HepG2 (cell line): ENCODE results near the gene HAPLN1. TPM values are rescaled to one million over a fixed set of nuclear protein-coding genes. Genes with fewer than 3 reads are reported as not detected.

Experiments
- ATAC-seq: fragments of 200-7000 bp; cut with Tn5 transposase; 3 replicates; pipeline ENCODE4 v1.9.1; 2020; ENCODE audit warnings: mild to moderate bottlenecking, moderate library complexity
- BruUV-seq: library from RNA; stranded (reverse); fragments of 400-500 nt; replicated peaks from 2 replicates; lab custom pipeline; 2021; lab: Mats Ljungman, UMichigan
- CTCF ChIA-PET: fragments of 300-600 bp; formaldehyde crosslinking; extraction: SDS; loops from one replicate; lab custom pipeline; 2021; ENCODE audit warnings: low total read pairs, inconsistent platforms, low intra/inter-chr PET ratio; lab: Yijun Ruan, JAX
- POLR2A ChIA-PET: fragments of 350-600 bp; sonication (Branson Sonifier 250); formaldehyde crosslinking; loops from one replicate; lab custom pipeline; 2020; ENCODE audit warnings: antibody characterized with exemption, inconsistent platforms; lab: Yijun Ruan, JAX
- DNase-seq: peaks from one replicate; pipeline ENCODE4 v3.0.0-alpha.2; 2015; ENCODE audit warnings: low spot score
- FAIRE-seq: peaks from 3 replicates; lab custom pipeline; 2011; peaks lifted over from hg19 to GRCh38; lab: Jason Lieb, UNC
- H2AFZ ChIP-seq: one replicate; pipeline ENCODE4 v1.6.1; 2011; ENCODE audit warnings: low read length, inconsistent platforms
- H3K27ac ChIP-seq: fragments of 300-600 bp; 3 replicates; pipeline ENCODE4 v1.8.0; 2011; ENCODE audit warnings: mixed run types, mild to moderate bottlenecking, mixed read lengths, low read length, inconsistent platforms; ENCODE audit not compliant: insufficient read depth; ENCODE audit errors: extremely low read length
- H3K27me3 ChIP-seq, 2 experiments: fragments of 200-600 bp in 1 of 2; 2 replicates in 1 of 2; 3 replicates in 1 of 2; pipeline versions ENCODE4 v1.6.0 to v1.8.0; 2011; ENCODE audit warnings: low read length in 2 of 2, mild to moderate bottlenecking in 2 of 2, moderate library complexity in 2 of 2, inconsistent platforms in 1 of 2; ENCODE audit not compliant: insufficient read depth in 2 of 2, control insufficient read depth in 1 of 2
- H3K36me3 ChIP-seq, 2 experiments: fragments of 200-600 bp in 1 of 2; replicated peaks in 1 of 2; 2 replicates in 1 of 2; 3 replicates in 1 of 2; pipeline versions ENCODE4 v1.5.1 to v1.8.0; 2011; ENCODE audit warnings: low read length in 2 of 2, inconsistent platforms in 1 of 2; ENCODE audit not compliant: insufficient read depth in 2 of 2, control insufficient read depth in 1 of 2
- H3K4me1 ChIP-seq: 2 replicates; pipeline ENCODE4 v1.5.1; 2012; ENCODE audit warnings: low read length, inconsistent platforms; ENCODE audit not compliant: insufficient read depth
- H3K4me2 ChIP-seq: 2 replicates; pipeline ENCODE4 v1.6.0; 2011; ENCODE audit warnings: low read depth, low read length, inconsistent platforms
- H3K4me3 ChIP-seq, 3 experiments: fragments of 200-600 bp in 1 of 3; sonication (generic), shearing (Covaris generic) in 1 of 3; replicated peaks in 1 of 3; 2 replicates each; pipeline ENCODE4 v1.5.1; 2011 to 2016; ENCODE audit warnings: low read length in 3 of 3, inconsistent platforms in 2 of 3, low read depth in 2 of 3, mild to moderate bottlenecking in 2 of 3, control low read depth in 1 of 3, mixed read lengths in 1 of 3; ENCODE audit not compliant: insufficient read depth in 1 of 3
- H3K79me2 ChIP-seq: one replicate; pipeline ENCODE4 v1.6.1; 2011; ENCODE audit warnings: low read length, inconsistent platforms; ENCODE audit not compliant: insufficient read depth
- H3K9ac ChIP-seq: 2 replicates; pipeline ENCODE4 v1.6.0; 2011; ENCODE audit warnings: mild to moderate bottlenecking, low read depth, low read length, inconsistent platforms; ENCODE audit not compliant: insufficient read depth
- H3K9me3 ChIP-seq: 2 replicates; pipeline ENCODE4 v1.5.1; 2012; ENCODE audit warnings: mild to moderate bottlenecking, low read length
- H4K20me1 ChIP-seq: 2 replicates; pipeline ENCODE4 v1.6.0; 2011; ENCODE audit warnings: inconsistent platforms, mild to moderate bottlenecking, low read length, moderate library complexity; ENCODE audit not compliant: insufficient read depth
- CCAR2 ChIP-seq: fragments of 200-400 bp; formaldehyde crosslinking; optimal IDR thresholded peaks from 2 replicates; pipeline ENCODE3; 2018; ENCODE audit warnings: low read depth, mild to moderate bottlenecking, low read length, moderate library complexity
- FOXK2 ChIP-seq: fragments of 450-650 bp; IDR thresholded peaks from 2 replicates; pipeline ENCODE4 v1.6.1; 2016
- MEIS2 ChIP-seq: sonication (generic); formaldehyde crosslinking; IDR thresholded peaks from 2 replicates; pipeline ENCODE4 v1.9.0; 2021; ENCODE audit warnings: mild to moderate bottlenecking, missing genetic modification reagents
- SIN3B ChIP-seq: fragments of 150-350 bp; IDR thresholded peaks from 2 replicates; pipeline ENCODE4 v1.6.1; 2014; ENCODE audit warnings: low read length
- SMARCC2 ChIP-seq: fragments of 450-650 bp; IDR thresholded peaks from 2 replicates; pipeline ENCODE4 v1.6.1; 2017; ENCODE audit warnings: antibody characterized with exemption, mild to moderate bottlenecking
- SNRNP70 ChIP-seq: fragments of 200-400 bp; formaldehyde crosslinking; IDR thresholded peaks from 2 replicates; pipeline ENCODE4 v1.6.1; 2017; ENCODE audit warnings: mild to moderate bottlenecking, low read depth, low read length, moderate library complexity
- TP53 ChIP-seq: sonication (generic); formaldehyde crosslinking; conservative IDR thresholded peaks from 2 replicates; pipeline ENCODE4 v1.4.0; 2020; ENCODE audit warnings: missing genetic modification reagents
- TSC22D2 ChIP-seq: sonication (generic); formaldehyde crosslinking; IDR thresholded peaks from 2 replicates; pipeline ENCODE4 v1.5.1; 2020; ENCODE audit warnings: missing genetic modification reagents, mild to moderate bottlenecking, borderline replicate concordance
- ZNF3 ChIP-seq: IDR thresholded peaks from 2 replicates; pipeline ENCODE4 v1.7.0; 2017; ENCODE audit warnings: inconsistent platforms
- ZNF547 ChIP-seq: sonication (generic); formaldehyde crosslinking; IDR thresholded peaks from 2 replicates; pipeline ENCODE4 v1.5.1; 2020; ENCODE audit warnings: mild to moderate bottlenecking, missing genetic modification reagents
- ZNF563 ChIP-seq: sonication (generic); formaldehyde crosslinking; IDR thresholded peaks from 2 replicates; pipeline ENCODE4 v1.8.0; 2022; ENCODE audit warnings: mild to moderate bottlenecking, moderate library complexity, missing genetic modification reagents
- ZNF652 ChIP-seq: IDR thresholded peaks from 2 replicates; pipeline ENCODE4 v1.6.1; 2016; ENCODE audit warnings: low read depth, borderline replicate concordance
- WGBS: methylation state at CpG from one replicate; pipeline ENCODE4 v1.1.6; 2017; ENCODE audit warnings: low lambda C conversion rate; 5-methylcytosine and 5-hydroxymethylcytosine counted together
- in situ Hi-C: cut with HindIII; loops from 2 replicates; pipeline ENCODE4 v1.10.0; 2017; ENCODE audit warnings: low pct_unique_long_range_greater_than_20kb; ENCODE audit not compliant: extremely low pct_ligation_motif_present
- intact Hi-C: fragments of 100-400 bp; cut with micrococcal nuclease; formaldehyde crosslinking; loops from one replicate; pipeline ENCODE4 v1.10.0; 2022; ENCODE audit not compliant: unreplicated experiment
- polyA plus RNA-seq, 8 experiments: library from polyadenylated mRNA; depleted of rRNA in 3 of 8; stranded (reverse) in 7 of 8; unstranded in 1 of 8; fragments of >200 nt; fragmentation: Illumina TruSeq in 4 of 8; extraction: Trizol in 4 of 8; gene quantifications; 2 replicates each; pipeline versions ENCODE4 v1.2.1 to v1.2.3, GENCODE V29; 2011 to 2016; ENCODE audit warnings: low read depth in 4 of 8, missing spikeins in 1 of 8, mixed read lengths in 1 of 8; ENCODE audit not compliant: insufficient read depth in 1 of 8
- total RNA-seq, 5 experiments: library from RNA; depleted of rRNA; stranded (reverse); fragments of >200 nt; fragmentation: Illumina TruSeq; extraction: Trizol; gene quantifications; 2 replicates each; pipeline ENCODE4 v1.2.3, GENCODE V29; 2016; ENCODE audit warnings: low read depth in 1 of 5
- TF ChIP-seq, protein P1 (sequence below), 2 experiments: sonication (generic) in 1 of 2; formaldehyde crosslinking in 1 of 2; IDR thresholded peaks; 2 replicates each; pipeline versions ENCODE4 v1.4.0 to v1.6.1; 2016 to 2020; ENCODE audit warnings: borderline replicate concordance in 1 of 2, low read depth in 1 of 2, mild to moderate bottlenecking in 1 of 2, missing genetic modification reagents in 1 of 2
- TF ChIP-seq, protein P2 (sequence below): IDR thresholded peaks from 2 replicates; pipeline ENCODE4 v1.4.0; 2020; ENCODE audit warnings: mild to moderate bottlenecking, missing genetic modification reagents
- TF ChIP-seq, protein P3 (sequence below): sonication (generic); formaldehyde crosslinking; IDR thresholded peaks from 2 replicates; pipeline ENCODE4 v1.4.0; 2020; ENCODE audit warnings: missing genetic modification reagents

HAPLN1 gene
- total and polyA plus RNA-seq, 2 of the 13 experiments (the other 11 are each of a cell fraction or from before 2014, with no cell fraction given) = not detected

DNA sequence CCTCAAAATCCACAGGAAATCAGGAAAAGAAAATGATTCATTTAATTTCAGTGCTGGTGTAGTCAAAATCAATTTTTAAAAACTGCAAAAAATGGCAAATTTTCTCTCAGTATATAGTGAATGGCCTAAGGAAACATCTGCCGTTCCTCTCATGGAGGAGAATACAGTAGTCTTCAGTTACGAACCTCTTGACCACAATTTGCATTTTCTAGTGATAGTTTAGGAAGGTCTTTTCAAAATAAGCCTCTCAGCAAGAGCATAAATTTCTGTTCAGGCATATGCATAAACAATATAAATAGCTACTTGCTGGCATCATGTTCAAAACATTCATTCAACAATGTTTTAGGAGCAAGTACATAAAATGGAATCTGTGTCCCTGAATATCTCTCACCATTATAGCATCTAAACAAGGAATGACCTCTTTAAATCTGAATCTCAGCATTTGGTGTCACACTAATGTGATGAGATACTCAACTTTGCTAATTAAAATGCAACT is 33.5 kb downstream of the HAPLN1 start (continued):
- TF ChIP-seq, protein P1, sequence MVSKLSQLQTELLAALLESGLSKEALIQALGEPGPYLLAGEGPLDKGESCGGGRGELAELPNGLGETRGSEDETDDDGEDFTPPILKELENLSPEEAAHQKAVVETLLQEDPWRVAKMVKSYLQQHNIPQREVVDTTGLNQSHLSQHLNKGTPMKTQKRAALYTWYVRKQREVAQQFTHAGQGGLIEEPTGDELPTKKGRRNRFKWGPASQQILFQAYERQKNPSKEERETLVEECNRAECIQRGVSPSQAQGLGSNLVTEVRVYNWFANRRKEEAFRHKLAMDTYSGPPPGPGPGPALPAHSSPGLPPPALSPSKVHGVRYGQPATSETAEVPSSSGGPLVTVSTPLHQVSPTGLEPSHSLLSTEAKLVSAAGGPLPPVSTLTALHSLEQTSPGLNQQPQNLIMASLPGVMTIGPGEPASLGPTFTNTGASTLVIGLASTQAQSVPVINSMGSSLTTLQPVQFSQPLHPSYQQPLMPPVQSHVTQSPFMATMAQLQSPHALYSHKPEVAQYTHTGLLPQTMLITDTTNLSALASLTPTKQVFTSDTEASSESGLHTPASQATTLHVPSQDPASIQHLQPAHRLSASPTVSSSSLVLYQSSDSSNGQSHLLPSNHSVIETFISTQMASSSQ (IDR thresholded peaks at IDR 0.05; ENCODE audit: low read depth) = no peak
- TF ChIP-seq, protein P1 (CRISPR knock-in tag; IDR thresholded peaks at IDR 0.05; ENCODE audit: borderline replicate concordance) = no peak
- TF ChIP-seq ZNF652 (CRISPR knock-in tag) = no peak

DNA sequence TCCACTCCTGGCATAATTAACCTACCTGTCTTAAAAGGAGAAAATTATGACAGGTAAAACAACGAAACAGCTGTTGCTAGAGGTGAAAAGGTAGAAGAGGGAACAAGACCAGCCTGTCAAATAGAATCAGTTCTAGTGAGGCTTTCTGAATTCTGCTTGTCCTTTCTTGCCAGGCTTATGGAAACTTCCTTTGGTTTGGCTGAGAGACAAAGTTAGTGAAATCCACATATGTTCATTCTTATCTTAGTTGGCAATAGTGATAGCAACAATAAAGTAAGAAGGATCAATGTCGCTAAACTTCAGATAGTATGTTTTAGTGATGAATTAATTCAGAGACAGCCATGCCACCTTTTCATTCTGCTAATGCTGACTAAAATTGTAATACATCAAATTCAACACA is 34.4 kb downstream of the HAPLN1 start:
- 47% methylated on average over 2 of the region's 2 CpGs for WGBS
- Histone ChIP-seq H3K4me3 (no peak overlapping the region), H3K79me2 (no peaks in the 10 kb centered on the region), H3K27ac (no peak overlapping the region), H3K4me1 (no peaks in the 10 kb centered on the region), H4K20me1 (no peaks in the 10 kb centered on the region), H3K9me3 (no peaks in the 10 kb centered on the region), H3K27me3 (no peaks in the 10 kb centered on the region), H3K9ac (no peak overlapping the region), H2AFZ (no peak overlapping the region), H3K4me2 (no peak overlapping the region), H3K36me3 (no peaks in the 10 kb centered on the region)
- no TSS peak for BruUV-seq
- POLR2A ChIA-PET = no interaction called here
- in situ Hi-C loops = no loop called here
- CTCF ChIA-PET = no interaction called here
- ATAC-seq = no peak
- no peak for FAIRE-seq
- DNase-seq = no peak
- intact Hi-C loops = no loop called here
- TF ChIP-seq FOXK2 (no peak), ZNF3 (CRISPR knock-in tag) (no peak), ZNF563 (CRISPR knock-in tag) (no peak), SMARCC2 (no peak), MEIS2 (CRISPR knock-in tag) (no peak), TP53 (CRISPR knock-in tag) (no peak), SIN3B (no peak), ZNF547 (CRISPR knock-in tag) (no peak), CCAR2 (no peak), TSC22D2 (CRISPR knock-in tag) (no peak), SNRNP70 (no peak)
- TF ChIP-seq, protein P2, sequence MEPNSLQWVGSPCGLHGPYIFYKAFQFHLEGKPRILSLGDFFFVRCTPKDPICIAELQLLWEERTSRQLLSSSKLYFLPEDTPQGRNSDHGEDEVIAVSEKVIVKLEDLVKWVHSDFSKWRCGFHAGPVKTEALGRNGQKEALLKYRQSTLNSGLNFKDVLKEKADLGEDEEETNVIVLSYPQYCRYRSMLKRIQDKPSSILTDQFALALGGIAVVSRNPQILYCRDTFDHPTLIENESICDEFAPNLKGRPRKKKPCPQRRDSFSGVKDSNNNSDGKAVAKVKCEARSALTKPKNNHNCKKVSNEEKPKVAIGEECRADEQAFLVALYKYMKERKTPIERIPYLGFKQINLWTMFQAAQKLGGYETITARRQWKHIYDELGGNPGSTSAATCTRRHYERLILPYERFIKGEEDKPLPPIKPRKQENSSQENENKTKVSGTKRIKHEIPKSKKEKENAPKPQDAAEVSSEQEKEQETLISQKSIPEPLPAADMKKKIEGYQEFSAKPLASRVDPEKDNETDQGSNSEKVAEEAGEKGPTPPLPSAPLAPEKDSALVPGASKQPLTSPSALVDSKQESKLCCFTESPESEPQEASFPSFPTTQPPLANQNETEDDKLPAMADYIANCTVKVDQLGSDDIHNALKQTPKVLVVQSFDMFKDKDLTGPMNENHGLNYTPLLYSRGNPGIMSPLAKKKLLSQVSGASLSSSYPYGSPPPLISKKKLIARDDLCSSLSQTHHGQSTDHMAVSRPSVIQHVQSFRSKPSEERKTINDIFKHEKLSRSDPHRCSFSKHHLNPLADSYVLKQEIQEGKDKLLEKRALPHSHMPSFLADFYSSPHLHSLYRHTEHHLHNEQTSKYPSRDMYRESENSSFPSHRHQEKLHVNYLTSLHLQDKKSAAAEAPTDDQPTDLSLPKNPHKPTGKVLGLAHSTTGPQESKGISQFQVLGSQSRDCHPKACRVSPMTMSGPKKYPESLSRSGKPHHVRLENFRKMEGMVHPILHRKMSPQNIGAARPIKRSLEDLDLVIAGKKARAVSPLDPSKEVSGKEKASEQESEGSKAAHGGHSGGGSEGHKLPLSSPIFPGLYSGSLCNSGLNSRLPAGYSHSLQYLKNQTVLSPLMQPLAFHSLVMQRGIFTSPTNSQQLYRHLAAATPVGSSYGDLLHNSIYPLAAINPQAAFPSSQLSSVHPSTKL = no peak
- TF ChIP-seq, protein P3, sequence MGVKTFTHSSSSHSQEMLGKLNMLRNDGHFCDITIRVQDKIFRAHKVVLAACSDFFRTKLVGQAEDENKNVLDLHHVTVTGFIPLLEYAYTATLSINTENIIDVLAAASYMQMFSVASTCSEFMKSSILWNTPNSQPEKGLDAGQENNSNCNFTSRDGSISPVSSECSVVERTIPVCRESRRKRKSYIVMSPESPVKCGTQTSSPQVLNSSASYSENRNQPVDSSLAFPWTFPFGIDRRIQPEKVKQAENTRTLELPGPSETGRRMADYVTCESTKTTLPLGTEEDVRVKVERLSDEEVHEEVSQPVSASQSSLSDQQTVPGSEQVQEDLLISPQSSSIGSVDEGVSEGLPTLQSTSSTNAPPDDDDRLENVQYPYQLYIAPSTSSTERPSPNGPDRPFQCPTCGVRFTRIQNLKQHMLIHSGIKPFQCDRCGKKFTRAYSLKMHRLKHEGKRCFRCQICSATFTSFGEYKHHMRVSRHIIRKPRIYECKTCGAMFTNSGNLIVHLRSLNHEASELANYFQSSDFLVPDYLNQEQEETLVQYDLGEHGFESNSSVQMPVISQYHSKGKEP (CRISPR knock-in tag) = no peak
